ENCODE measurements around the gene GALNT4.

GALNT4 gene

GRCh38 chr12:89565002-89565401 is 40.4 kb upstream of the GALNT4 start:
- TF ChIP-seq, protein P1, sequence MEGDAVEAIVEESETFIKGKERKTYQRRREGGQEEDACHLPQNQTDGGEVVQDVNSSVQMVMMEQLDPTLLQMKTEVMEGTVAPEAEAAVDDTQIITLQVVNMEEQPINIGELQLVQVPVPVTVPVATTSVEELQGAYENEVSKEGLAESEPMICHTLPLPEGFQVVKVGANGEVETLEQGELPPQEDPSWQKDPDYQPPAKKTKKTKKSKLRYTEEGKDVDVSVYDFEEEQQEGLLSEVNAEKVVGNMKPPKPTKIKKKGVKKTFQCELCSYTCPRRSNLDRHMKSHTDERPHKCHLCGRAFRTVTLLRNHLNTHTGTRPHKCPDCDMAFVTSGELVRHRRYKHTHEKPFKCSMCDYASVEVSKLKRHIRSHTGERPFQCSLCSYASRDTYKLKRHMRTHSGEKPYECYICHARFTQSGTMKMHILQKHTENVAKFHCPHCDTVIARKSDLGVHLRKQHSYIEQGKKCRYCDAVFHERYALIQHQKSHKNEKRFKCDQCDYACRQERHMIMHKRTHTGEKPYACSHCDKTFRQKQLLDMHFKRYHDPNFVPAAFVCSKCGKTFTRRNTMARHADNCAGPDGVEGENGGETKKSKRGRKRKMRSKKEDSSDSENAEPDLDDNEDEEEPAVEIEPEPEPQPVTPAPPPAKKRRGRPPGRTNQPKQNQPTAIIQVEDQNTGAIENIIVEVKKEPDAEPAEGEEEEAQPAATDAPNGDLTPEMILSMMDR (IDR thresholded peaks at IDR 0.05; ENCODE audit: low read depth, low read length), result no peak
- H3K4me3 ChIP-seq (replicated peaks in 1 of 2; ENCODE audit: low read depth in 2 of 2, low read length in 2 of 2), result no peak overlapping the region
- DNase-seq (ENCODE audit: low read depth in 2 of 2), result no peak

- no peak overlapping the region for H3K4me3 ChIP-seq (replicated peaks in 1 of 2; ENCODE audit: low read depth in 2 of 2, low read length in 2 of 2)
- no peak for DNase-seq (ENCODE audit: low read depth in 2 of 2)
- TF ChIP-seq, protein P1 (IDR thresholded peaks at IDR 0.05; ENCODE audit: low read depth, low read length), result no peak
Observed at GRCh38 chr12:89559753-89560152, 35.2 kb upstream of the GALNT4 start.

- no peak overlapping the region for H3K4me3 ChIP-seq (replicated peaks in 1 of 2; ENCODE audit: low read depth in 2 of 2, low read length in 2 of 2)
- TF ChIP-seq, protein P1 (IDR thresholded peaks at IDR 0.05; ENCODE audit: low read depth, low read length), result no peak
- no peak for DNase-seq (ENCODE audit: low read depth in 2 of 2)
Observed at GRCh38 chr12:89556976-89557375, 32.4 kb upstream of the GALNT4 start.

GRCh38 chr12:89552376-89552775 is 27.8 kb upstream of the GALNT4 start:
- no peak overlapping the region for H3K4me3 ChIP-seq (replicated peaks in 1 of 2; ENCODE audit: low read depth in 2 of 2, low read length in 2 of 2)
- peak in 1 of 2 donors; percentile 42 for DNase-seq (ENCODE audit: low read depth in 2 of 2)
- TF ChIP-seq, protein P1 (IDR thresholded peaks at IDR 0.05; ENCODE audit: low read depth, low read length), result no peak

DNA sequence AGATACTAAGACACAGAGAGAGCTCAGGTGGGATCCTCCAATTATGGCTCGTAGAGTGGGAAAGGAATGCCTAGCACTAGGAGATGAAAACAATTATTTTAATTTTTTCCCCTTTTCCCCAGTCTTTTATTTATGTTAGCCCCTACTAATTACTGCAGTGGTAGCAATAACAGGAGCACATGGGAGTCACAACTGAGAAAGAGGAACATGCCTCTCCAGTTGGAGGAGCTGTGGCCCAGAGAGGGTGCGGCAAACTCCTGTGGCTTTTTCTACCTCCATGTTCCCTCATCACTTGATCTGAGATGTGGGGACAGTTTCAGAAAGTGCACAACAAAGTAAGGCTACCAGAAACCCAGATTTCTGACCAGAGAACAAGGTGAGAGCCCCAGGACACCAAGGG is 27.2 kb upstream of the GALNT4 start:
- DNase-seq (ENCODE audit: low read depth in 2 of 2), result no peak
- TF ChIP-seq, protein P1 (IDR thresholded peaks at IDR 0.05; ENCODE audit: low read depth, low read length), result no peak
- H3K4me3 ChIP-seq (replicated peaks in 1 of 2; ENCODE audit: low read depth in 2 of 2, low read length in 2 of 2), result no peak overlapping the region

- TF ChIP-seq, protein P1 (IDR thresholded peaks at IDR 0.05; ENCODE audit: low read depth, low read length), result no peak
- H3K4me3 ChIP-seq (replicated peaks in 1 of 2; ENCODE audit: low read depth in 2 of 2, low read length in 2 of 2), result no peak overlapping the region
- DNase-seq (ENCODE audit: low read depth in 2 of 2), result no peak
Observed at GRCh38 chr12:89547101-89547500, 22.5 kb upstream of the GALNT4 start.

DNA sequence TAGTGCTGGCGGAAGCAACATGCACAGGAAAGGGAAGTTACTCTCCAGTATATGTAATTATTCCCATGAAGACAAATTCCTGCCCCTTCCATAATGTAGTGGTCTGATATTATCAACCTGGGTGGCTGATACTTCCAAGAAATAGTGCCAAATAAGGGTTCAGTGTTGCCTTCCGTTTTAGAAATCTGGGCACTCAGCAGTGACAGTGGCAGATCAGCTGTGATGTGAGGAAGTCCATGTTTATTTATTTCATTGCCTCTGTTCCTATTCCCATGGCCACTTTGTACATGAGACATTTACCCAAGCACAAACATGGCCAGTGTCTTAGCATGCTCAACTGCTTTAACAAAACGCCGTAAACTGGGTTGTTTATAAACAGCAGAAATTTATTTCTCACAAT is 21.6 kb upstream of the GALNT4 start:
- DNase-seq (ENCODE audit: low read depth in 2 of 2), result no peak
- TF ChIP-seq, protein P1 (IDR thresholded peaks at IDR 0.05; ENCODE audit: low read depth, low read length), result no peak
- H3K4me3 ChIP-seq (replicated peaks in 1 of 2; ENCODE audit: low read depth in 2 of 2, low read length in 2 of 2), result no peak overlapping the region
